ENCODE results near the gene ZNF668. TPM values are rescaled to one million over a fixed set of nuclear protein-coding genes. Genes with fewer than 3 reads are reported as not detected.

ZNF668 gene
- total RNA-seq, 1 donor from 2014 or later, result 3.7 TPM

DNA sequence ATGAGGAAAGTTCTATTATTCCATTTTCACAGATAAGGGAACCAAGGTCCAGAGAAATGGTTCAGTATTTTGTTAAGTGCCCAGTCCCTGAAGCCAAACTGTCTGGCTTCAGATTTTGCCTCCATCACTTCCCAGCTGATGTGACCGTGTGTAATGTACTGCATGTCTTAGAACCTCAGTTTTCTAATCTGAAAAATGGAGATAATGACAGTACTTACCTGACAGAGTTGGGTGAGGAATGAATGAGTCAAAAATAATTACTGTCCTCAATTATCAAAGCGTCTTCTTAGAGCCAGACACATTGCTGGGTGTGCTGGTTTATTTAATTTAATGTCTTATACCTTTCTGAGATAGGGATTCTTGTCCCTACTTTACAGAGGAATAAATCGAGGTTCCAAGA is 6.7 kb downstream of the ZNF668 start:
- H3F3A ChIP-seq (ENCODE audit: low read depth), result no peaks in the 10 kb centered on the region
- no peak overlapping the region for H3K9ac ChIP-seq
- H3K27me3 ChIP-seq, result no peaks in the 10 kb centered on the region
- Mint-ChIP-seq H3K9me3 (no peaks in the 10 kb centered on the region), H3K4me1 (peaks cover 14% of the 10 kb centered on the region), H3K36me3 (peaks cover 21% of the 10 kb centered on the region), H3K27me3 (ENCODE audit: insufficient read depth, low read depth) (peaks cover 12% of the 10 kb centered on the region), H3K4me3 (no peak overlapping the region), H3K27ac (no peak overlapping the region)
- H3K27ac ChIP-seq, result no peak overlapping the region
- no peaks in the 10 kb centered on the region for H3K36me3 ChIP-seq
- H3K4me2 ChIP-seq, result no peak overlapping the region
- DNase-seq (ENCODE audit: low spot score), result no peak
- H3K9me3 ChIP-seq (ENCODE audit: low read depth), result no peaks in the 10 kb centered on the region
- no peak overlapping the region for H2AFZ ChIP-seq (replicated peaks)
- no peak for TF ChIP-seq EZH2phosphoT487 (IDR thresholded peaks at IDR 0.05)
- TF ChIP-seq, protein P1, sequence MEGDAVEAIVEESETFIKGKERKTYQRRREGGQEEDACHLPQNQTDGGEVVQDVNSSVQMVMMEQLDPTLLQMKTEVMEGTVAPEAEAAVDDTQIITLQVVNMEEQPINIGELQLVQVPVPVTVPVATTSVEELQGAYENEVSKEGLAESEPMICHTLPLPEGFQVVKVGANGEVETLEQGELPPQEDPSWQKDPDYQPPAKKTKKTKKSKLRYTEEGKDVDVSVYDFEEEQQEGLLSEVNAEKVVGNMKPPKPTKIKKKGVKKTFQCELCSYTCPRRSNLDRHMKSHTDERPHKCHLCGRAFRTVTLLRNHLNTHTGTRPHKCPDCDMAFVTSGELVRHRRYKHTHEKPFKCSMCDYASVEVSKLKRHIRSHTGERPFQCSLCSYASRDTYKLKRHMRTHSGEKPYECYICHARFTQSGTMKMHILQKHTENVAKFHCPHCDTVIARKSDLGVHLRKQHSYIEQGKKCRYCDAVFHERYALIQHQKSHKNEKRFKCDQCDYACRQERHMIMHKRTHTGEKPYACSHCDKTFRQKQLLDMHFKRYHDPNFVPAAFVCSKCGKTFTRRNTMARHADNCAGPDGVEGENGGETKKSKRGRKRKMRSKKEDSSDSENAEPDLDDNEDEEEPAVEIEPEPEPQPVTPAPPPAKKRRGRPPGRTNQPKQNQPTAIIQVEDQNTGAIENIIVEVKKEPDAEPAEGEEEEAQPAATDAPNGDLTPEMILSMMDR (IDR thresholded peaks at IDR 0.05), result no peak
- no peak for TF ChIP-seq EZH2 (IDR thresholded peaks at IDR 0.05)
- H3K4me1 ChIP-seq, result peaks cover 7% of the 10 kb centered on the region
- peaks cover 72% of the 10 kb centered on the region for H3K79me2 ChIP-seq (ENCODE audit: low read depth)
- H4K20me1 ChIP-seq (ENCODE audit: low read depth), result peaks cover 52% of the 10 kb centered on the region
- H3K4me3 ChIP-seq, result no peak overlapping the region

DNA sequence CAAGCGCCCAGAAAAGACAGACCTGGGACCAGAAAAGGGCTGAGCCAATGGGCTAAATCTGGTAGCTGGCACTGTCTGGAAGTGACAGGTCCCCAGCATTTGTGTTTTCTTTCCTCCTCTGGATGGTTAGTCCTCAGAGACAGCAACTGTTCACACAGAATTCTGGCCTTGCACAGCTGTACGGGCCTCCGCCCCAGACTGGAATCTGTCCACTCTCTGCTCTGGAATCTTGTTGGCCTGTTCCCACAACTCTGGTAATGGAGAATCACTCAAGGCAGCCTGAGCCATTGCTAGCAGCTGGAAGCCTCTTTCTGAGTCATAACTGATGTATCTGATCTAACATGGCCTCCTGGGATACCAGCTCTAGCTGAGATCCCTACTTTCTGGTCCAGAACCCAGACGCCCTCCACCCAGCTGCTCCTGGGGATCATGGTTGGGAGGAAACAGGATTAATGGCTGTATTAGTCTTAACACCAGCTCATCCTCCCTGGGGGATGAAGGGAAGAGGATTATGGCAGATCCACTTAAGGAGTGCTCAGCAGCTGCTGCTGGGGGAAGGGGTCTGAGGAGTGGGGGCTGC is 9.1 kb downstream of the ZNF668 start:
- Histone ChIP-seq H3K9ac (no peak overlapping the region), H2AFZ (replicated peaks) (no peak overlapping the region), H3K79me2 (ENCODE audit: low read depth) (peaks cover 49% of the 10 kb centered on the region), H3K4me3 (no peak overlapping the region), H3K4me1 (no peaks in the 10 kb centered on the region), H3K9me3 (ENCODE audit: low read depth) (no peaks in the 10 kb centered on the region), H3K27me3 (no peaks in the 10 kb centered on the region), H3K4me2 (no peak overlapping the region), H4K20me1 (ENCODE audit: low read depth) (peaks cover 52% of the 10 kb centered on the region), H3K27ac (no peak overlapping the region), H3F3A (ENCODE audit: low read depth) (no peaks in the 10 kb centered on the region), H3K36me3 (no peaks in the 10 kb centered on the region)
- peaks cover 3% of the 10 kb centered on the region for H3K4me1 Mint-ChIP-seq
- H3K36me3 Mint-ChIP-seq, result peaks cover 27% of the 10 kb centered on the region
- peak overlapping the region; percentile 76 for H3K27ac Mint-ChIP-seq
- peaks cover 13% of the 10 kb centered on the region for H3K27me3 Mint-ChIP-seq (ENCODE audit: insufficient read depth, low read depth)
- no peaks in the 10 kb centered on the region for H3K9me3 Mint-ChIP-seq
- peak; percentile 73 for TF ChIP-seq EZH2phosphoT487 (IDR thresholded peaks at IDR 0.05)
- TF ChIP-seq EZH2 (IDR thresholded peaks at IDR 0.05), result no peak
- DNase-seq (ENCODE audit: low spot score), result peak; percentile 61
- peak overlapping the region; percentile 48 for H3K4me3 Mint-ChIP-seq

DNA sequence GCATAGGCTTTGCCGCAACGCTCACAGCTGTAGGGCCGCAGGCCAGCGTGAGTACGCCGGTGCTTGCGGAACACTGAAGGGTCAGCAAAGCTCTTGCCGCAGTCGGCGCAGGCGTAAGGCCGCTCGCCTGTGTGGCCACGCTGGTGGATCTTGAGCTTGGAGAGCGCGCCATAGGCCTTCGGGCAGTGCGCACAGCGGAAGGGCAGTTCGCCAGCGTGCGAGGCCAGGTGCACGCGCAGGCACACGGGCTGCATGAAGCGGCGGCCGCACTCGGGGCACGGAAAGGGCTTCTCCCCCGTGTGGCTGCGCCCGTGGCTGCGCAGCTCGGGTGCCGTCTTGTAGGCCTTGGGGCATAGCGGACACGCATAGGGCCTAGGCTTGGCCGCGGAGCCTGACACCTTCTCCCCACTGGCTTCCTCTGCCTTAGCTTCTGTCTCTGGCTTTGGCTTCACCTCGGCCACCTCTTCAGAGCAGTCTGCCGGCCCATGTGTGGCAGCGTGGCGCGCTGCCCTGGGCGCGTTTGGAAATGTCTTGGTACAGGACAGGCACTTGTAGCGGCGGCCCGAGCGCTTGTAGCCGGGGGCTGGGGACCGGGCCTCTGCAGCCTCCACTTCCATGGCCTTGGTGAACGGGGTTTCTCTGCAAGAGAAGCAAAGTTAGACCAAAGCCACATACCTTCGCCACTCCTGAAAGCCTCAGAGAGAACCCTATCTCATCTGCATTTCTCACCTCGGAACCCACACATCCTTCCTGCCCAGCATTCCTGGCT is 10.0 kb downstream of the ZNF668 start:
- no peak overlapping the region for H2AFZ ChIP-seq (replicated peaks)
- peak overlapping the region; percentile 15 for H3K4me3 Mint-ChIP-seq

More for the DNA sequence above, 10.0 kb downstream of the ZNF668 start:
- Histone ChIP-seq H3F3A (ENCODE audit: low read depth) (no peaks in the 10 kb centered on the region), H3K4me2 (no peak overlapping the region), H3K9ac (no peak overlapping the region), H3K4me3 (no peak overlapping the region), H3K9me3 (ENCODE audit: low read depth) (no peaks in the 10 kb centered on the region), H3K27me3 (no peaks in the 10 kb centered on the region), H3K79me2 (ENCODE audit: low read depth) (peaks cover 39% of the 10 kb centered on the region), H3K27ac (no peak overlapping the region), H4K20me1 (ENCODE audit: low read depth) (peaks cover 50% of the 10 kb centered on the region), H3K36me3 (no peaks in the 10 kb centered on the region), H3K4me1 (no peaks in the 10 kb centered on the region)
- H3K4me1 Mint-ChIP-seq, result peaks cover 3% of the 10 kb centered on the region
- H3K9me3 Mint-ChIP-seq, result no peaks in the 10 kb centered on the region
- H3K27me3 Mint-ChIP-seq (ENCODE audit: insufficient read depth, low read depth), result peaks cover 8% of the 10 kb centered on the region
- TF ChIP-seq EZH2phosphoT487 (IDR thresholded peaks at IDR 0.05) (no peak), EZH2 (IDR thresholded peaks at IDR 0.05) (no peak)
- TF ChIP-seq, protein P1 (IDR thresholded peaks at IDR 0.05), result no peak
- DNase-seq (ENCODE audit: low spot score), result no peak
- H3K36me3 Mint-ChIP-seq, result peaks cover 26% of the 10 kb centered on the region
- H3K27ac Mint-ChIP-seq, result peak overlapping the region; percentile 33
